ENCODE measurements around the gene FAU. TPM values are rescaled to one million over a fixed set of nuclear protein-coding genes. Genes with fewer than 3 reads are reported as not detected.

The FAU gene
- total and polyA plus RNA-seq, 2 of the 13 experiments (the other 11 are each of a cell fraction or from before 2014, with no cell fraction given): 374 to 869 TPM

GRCh38 chr11:65165410-65166317 lies 43.7 kb upstream of the FAU start (continued):
- TF ChIP-seq, protein P1, sequence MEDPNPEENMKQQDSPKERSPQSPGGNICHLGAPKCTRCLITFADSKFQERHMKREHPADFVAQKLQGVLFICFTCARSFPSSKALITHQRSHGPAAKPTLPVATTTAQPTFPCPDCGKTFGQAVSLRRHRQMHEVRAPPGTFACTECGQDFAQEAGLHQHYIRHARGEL (CRISPR knock-in tag; IDR thresholded peaks at IDR 0.05): no peak
- TF ChIP-seq ZNF549 (CRISPR knock-in tag; IDR thresholded peaks at IDR 0.05) (no peak), MAX (IDR thresholded peaks at IDR 0.05) (peak; percentile 96), NFE2 (CRISPR knock-in tag; IDR thresholded peaks at IDR 0.05) (no peak), HOXA3 (CRISPR knock-in tag; IDR thresholded peaks at IDR 0.05) (peak; percentile 74), NR3C1 (CRISPR knock-in tag; IDR thresholded peaks at IDR 0.05) (no peak), ZNF687 (CRISPR knock-in tag; IDR thresholded peaks at IDR 0.05) (peak; percentile 89), SUZ12 (IDR thresholded peaks at IDR 0.05; ENCODE audit: low read depth, low read length) (no peak), ZNF577 (CRISPR knock-in tag; IDR thresholded peaks at IDR 0.05; ENCODE audit: borderline replicate concordance, low read depth) (no peak), MLX (CRISPR knock-in tag; IDR thresholded peaks at IDR 0.05) (peak; percentile 61; the same call in 1 of the 2 replicates), CERS6 (CRISPR knock-in tag; IDR thresholded peaks at IDR 0.05) (no peak), ZHX1 (CRISPR knock-in tag; IDR thresholded peaks at IDR 0.05; ENCODE audit: low read depth) (no peak), KDM5A (IDR thresholded peaks at IDR 0.05; ENCODE audit: borderline replicate concordance, low read length) (no peak)
- TF ChIP-seq, protein P2, sequence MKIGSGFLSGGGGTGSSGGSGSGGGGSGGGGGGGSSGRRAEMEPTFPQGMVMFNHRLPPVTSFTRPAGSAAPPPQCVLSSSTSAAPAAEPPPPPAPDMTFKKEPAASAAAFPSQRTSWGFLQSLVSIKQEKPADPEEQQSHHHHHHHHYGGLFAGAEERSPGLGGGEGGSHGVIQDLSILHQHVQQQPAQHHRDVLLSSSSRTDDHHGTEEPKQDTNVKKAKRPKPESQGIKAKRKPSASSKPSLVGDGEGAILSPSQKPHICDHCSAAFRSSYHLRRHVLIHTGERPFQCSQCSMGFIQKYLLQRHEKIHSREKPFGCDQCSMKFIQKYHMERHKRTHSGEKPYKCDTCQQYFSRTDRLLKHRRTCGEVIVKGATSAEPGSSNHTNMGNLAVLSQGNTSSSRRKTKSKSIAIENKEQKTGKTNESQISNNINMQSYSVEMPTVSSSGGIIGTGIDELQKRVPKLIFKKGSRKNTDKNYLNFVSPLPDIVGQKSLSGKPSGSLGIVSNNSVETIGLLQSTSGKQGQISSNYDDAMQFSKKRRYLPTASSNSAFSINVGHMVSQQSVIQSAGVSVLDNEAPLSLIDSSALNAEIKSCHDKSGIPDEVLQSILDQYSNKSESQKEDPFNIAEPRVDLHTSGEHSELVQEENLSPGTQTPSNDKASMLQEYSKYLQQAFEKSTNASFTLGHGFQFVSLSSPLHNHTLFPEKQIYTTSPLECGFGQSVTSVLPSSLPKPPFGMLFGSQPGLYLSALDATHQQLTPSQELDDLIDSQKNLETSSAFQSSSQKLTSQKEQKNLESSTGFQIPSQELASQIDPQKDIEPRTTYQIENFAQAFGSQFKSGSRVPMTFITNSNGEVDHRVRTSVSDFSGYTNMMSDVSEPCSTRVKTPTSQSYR (CRISPR knock-in tag; IDR thresholded peaks at IDR 0.05; ENCODE audit: borderline replicate concordance): peak; percentile 62

All from HepG2 (cell line).